Head of caudate nucleus (tissue), 42 donors: ENCODE measurements around the gene RIMS1.
"Not testable (repeated sequence)": the region's sequence is repeated elsewhere in the genome, so short reads cannot be mapped to it uniquely, and the experiment has no call there.

Experiments
- DNase-seq, 42 donors: peaks; one replicate each; pipeline versions ENCODE4 v3.0.0 to v3.0.0-alpha.2; 2020 to 2021; ENCODE audit warnings: mixed read lengths in 7 of 42
- intact Hi-C: fragments of 100-400 bp; cut with DNase I; formaldehyde crosslinking; loops from one replicate; pipeline ENCODE4 v1.15.0; 2022

RIMS1 gene

DNA sequence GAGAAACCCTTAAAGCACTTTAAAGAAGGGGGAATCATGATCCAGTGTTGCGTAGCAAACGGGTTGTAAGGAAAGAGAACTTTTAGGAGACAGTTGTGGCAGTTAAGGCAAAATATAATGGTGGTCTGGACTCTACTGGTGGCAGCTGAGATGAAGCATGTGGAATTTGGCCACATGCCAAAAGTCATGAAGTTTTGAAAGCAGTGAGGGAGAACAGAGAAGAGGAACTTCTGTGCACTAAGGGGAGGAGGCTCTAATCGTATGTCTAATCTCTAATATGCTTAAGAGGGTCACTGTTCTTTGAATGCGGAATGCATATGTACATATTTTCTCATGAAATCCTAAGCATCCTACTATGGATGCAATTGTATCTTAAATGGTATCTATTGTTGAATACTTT lies 91.5 kb downstream of the RIMS1 start:
- intact Hi-C loops, result no loop called here
- DNase-seq, result no peak

DNA sequence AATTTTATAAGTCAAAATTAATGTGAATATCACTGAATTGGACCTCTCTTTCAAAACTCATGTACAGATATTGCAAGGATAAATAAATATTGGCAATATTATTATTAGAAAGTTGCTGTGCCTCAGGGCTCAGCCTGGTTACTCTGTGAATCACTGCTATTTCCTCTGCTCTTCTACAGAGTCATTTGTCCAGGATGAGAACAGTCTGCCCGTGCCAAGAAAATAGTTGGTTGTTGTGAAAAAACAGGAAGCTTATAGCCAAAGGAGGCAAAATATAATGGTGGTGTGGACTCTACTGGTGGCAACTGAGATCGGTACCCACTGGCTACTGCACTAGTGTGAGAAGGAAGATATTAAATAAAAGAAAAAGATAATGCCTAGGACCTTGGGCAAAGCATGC lies 93.6 kb downstream of the RIMS1 start:
- no peak for DNase-seq
- intact Hi-C loops, result no loop called here

DNA sequence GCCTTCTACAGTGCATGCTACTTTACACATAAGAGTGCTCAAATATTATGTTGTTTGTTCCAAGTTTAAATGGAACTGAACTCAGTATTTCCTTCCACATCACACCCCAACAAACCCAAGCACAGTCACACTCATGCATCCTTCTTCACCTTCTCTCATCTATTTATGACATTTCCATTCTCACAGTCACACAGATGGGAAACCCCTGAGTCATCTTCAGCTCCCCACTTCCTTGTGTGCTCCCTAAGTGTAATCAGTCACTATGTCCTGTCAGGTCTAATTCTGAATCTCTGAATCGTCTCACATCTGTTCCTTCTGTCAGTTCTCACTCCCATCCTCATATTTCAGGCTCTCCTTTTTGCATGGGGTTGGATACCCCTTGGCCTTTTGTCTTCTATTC lies 96.0 kb downstream of the RIMS1 start:
- no peak for DNase-seq
- intact Hi-C loops, result no loop called here

DNA sequence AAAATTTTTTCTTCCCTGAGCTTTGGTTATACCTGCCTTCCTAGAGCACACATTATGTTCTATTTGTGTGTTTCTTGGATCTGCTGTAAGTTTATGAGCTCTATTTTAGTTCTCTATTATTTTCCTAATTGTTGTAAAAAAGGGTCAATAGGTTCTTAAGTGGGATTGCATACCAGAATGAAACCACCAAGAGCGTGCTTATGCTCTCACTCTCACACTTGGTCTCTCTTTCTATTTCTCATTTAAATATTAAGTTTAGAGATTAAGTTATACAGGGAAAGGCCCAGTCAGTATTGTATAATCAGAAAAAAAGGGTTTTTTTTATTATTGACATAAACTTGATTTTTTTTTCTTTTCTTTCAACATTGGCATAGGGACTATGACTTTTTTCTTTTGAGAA lies 96.8 kb downstream of the RIMS1 start:
- intact Hi-C loops, result no loop called here

DNA sequence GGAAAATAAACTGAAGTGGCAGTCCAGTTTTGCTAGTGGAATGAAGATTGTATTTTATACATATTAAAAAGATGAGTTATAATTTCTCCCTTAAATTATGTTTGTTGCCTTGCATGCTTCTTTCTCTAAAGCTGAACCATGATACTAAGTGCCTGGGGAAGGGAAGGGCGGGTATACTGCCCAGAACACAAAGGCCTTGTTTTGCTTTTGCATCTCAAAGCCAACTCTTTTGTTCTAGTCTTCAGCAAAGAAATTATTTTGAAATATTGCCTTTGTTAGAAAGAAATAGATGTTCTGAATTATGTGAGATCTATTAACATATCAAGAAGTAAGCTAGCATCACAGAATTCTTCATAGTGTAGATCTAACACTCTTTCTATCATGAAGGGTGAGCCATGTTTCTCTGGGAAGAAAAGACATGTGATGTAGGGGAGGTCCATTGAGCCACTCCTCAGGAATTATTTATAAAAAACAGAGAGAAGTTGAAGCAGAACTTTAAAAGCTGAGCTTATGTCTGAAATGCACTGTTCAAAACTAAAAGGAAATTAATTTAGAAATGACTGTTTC lies 108.4 kb downstream of the RIMS1 start:
- intact Hi-C loops, result no loop called here
- no peak for DNase-seq

More for the DNA sequence above, 96.8 kb downstream of the RIMS1 start:
- no peak for DNase-seq

DNA sequence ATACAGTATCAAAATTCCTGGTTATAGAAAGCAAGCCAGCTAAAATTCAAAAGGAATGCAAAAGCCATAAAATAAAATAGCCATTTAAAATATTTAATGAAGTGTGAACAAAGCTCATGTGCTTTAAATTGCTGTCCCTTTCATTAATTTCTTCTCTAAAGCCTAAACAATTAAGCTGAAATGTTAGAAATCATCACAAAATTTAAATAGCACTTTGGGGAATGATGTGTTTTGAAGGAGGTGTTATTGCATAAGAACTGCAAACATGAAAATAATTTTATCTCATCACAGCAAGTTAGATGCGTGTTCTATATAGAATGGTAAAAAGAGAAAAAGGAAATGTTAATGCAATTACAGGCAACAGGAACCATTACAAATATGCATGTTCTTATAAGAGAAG lies 111.0 kb downstream of the RIMS1 start:
- intact Hi-C loops, result no loop called here
- DNase-seq, result no peak

DNA sequence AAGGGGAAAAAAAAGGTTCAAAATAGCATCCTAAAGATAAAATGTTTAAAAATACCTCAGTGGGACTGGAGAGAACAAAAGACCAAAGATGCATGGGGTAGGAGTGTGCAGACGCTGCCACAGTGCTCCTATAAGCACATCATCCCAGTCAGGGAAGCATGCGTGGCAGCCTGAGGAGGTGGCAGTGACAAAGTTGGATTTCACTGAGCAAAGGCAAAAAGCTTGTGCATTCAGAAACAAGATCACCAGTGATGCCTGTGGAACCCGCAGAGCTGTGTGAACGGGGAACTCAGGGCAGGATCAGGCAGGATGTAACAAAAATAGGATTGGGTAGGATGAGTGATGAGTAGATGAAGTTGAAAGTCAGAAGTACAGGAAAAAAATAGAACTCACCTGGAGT lies 116.1 kb downstream of the RIMS1 start:
- intact Hi-C loops, result no loop called here
- DNase-seq, result peak; percentile 13 to 91 (median 60)

DNA sequence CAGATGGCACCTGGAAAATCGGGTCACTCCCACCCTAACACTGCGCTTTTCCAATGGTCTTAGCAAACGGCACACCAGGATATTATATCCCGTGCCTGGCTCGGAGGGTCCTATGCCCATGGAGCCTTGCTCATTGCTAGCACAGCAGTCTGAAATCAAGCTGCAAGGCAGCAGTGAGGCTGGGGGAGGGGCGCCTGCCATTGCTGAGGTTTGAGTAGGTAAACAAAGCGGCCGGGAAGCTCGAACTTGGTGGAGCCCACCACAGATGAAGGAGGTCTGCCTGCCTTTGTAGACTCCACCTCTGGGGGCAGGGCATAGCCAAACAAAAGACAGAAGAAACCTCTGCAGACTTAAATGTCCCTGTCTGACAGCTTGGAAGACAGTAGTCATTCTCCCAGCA lies 120.2 kb downstream of the RIMS1 start:
- intact Hi-C loops, result not testable (repeated sequence)

DNA sequence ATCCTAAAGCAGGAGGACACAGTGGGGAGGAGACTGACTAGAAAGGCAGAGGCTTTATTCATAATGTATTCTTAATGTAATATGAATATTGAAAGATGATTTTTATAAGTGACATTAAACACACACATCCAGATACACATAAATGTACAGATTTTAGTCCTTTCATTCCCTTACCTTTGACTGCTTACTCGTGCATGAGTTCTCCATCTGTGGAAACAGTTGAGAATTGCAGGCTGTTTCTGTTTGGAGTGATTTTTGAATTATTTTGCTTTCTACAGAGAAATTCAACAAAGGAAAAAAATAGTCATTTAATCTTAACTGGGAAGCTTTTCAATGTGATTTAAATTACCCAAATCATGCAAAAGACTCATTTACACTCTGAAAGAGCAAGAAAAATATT lies 136.5 kb downstream of the RIMS1 start:
- DNase-seq, result no peak
- intact Hi-C loops, result no loop called here

More for the DNA sequence above, 120.2 kb downstream of the RIMS1 start:
- not testable (repeated sequence) for DNase-seq

DNA sequence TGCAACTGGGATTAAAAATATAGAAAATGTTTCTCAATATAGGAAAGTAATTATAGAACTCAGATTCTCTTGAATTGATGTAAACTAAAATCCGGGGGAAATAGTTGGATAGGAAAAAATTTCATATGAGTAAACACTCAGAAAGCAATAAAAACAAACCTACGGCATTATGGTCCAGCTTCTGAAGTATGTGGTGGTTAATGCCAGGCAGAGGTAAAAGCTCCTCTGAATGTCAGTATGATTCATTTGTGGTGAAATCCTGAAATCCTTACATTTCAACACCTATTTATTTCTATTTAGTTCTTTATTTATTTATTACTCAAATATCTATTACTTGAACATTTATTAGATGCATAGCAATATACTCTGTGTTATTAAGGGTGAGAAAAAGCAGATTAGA lies 145.1 kb downstream of the RIMS1 start:
- intact Hi-C loops, result no loop called here
- no peak for DNase-seq

DNA sequence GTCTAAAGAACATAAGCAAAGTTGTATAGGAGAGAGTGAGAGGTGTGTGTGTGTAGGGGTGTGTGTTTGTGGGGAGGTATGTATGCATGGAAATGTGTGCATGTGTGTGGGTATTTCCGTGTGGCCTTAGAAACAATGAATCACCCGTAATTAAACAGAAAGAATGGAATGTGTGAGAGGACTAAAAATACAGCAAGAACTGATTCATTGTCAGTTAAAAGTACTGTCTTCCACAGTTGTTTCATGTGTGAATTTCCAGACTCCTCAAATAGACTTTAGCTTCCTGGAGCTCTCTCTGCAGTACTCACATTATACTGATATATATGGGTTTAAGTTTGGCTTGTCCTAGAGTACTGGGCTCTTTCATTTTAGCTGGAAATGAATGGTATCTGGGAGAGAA lies 145.7 kb downstream of the RIMS1 start:
- intact Hi-C loops, result no loop called here
- no peak for DNase-seq

DNA sequence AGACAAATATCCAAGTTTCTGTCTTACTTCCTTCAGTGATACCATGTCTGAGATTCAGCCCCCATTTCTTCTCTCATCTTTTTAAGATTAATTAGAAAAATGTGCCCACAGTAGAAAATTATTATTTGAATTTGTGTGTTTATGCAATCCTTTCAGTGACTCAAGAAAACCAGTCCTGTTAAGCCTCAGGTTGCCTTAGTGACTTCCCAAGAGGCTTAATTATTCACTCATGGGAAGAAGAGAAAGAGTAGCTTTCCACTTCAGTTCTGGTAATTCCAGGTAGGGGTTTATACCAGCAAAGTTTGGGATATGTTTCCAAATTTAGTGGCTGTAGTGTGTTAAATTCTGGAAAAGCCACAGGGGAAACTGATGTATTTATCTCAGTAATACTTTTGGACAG lies 149.1 kb downstream of the RIMS1 start:
- DNase-seq, result no peak
- intact Hi-C loops, result no loop called here

DNA sequence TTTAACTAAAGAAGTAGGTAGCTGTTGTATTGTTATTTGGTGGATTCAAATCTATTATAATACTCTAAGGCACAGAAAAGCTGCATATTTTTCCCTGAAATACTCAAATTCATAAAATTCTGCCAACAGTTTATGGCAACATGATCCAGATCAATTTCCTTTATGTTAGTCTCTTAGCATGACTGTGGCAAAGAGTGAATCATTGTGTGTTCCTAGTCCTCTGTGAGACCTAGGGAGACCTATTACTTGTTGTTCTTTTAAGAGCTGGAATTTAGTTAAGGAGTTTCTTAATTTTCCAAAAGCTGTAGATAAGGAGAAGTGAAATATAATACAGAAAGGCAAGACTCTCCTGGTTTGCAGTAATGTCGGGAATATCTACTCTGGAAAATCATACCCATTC lies 149.6 kb downstream of the RIMS1 start:
- intact Hi-C loops, result no loop called here
- DNase-seq, result no peak

DNA sequence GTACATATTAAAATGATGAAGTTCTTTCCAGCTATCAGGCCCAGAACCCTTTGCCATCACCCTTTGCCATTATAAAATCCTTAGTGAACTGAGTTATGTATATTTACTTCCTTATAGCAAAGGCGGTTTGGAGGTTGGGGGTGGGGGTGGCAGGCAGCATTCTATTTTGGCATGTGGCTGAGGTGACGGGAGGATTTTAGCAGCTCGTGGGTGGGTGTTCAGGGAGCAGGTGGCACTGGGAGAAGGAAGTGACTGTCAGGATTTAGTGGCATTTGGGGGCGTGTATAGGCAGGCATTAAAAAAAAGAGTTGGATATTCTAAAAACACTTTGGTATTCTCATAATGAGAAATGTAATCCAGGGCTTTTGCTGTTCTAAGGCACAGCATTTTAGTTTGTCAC lies 150.7 kb downstream of the RIMS1 start:
- intact Hi-C loops, result no loop called here

DNA sequence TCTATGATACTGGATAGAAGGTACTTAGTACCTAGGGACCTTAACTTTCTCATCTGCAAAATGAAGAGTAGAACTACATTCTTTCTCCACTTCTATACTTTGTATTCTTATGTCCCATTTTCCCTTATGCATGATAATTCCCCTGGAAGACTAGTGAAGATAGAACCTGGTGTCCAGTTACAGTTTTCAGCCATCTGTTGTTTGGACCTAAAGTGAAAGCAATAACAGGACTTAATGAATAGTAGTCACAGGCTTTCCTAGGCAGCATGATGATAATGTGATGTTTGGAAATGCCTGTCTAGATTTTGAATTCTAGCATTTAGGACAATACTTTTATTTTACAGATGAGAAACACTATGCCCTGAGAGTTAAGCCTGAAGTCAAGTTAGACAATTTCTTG lies 153.8 kb downstream of the RIMS1 start:
- intact Hi-C loops, result no loop called here
- no peak for DNase-seq

More for the DNA sequence above, 150.7 kb downstream of the RIMS1 start:
- peak in 41 of 42 donors; percentile 10 to 85 (median 53) for DNase-seq

DNA sequence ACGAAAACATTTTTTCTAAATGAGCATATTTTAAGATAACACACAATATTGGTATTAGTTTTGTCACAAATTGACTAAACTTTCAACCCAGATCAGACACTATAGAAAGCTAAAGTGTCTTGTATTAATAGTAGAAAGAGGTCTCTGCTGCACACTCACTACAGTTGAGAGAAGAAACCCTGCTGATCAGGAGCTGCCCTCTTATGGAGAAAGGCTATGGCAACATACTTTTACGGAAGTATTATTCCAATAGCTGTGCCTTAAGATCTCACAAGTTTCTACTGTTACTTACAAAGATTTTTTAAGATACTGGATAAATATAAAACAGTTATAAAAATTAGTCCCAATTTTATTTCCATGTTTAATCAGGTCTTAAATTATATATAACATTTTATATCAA lies 155.7 kb downstream of the RIMS1 start:
- no peak for DNase-seq

DNA sequence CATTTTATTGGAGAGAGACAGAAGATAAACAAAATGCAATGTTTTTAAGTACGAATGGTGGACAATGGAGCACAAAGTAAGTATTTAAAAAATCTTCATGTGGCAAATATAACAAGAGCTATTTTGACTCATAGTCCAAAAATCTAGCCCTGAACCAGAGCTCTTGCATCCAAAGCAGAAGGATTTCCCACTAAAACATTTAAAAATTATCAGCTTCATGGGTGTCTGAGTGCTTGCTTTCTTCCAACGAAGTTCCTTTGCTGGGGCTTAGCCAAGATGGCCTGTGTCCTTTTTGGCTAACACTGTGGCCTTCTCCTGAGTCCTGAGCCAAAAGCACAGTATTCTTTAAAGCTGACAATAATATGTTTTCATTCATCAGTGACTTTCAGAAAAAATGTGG lies 161.7 kb downstream of the RIMS1 start:
- intact Hi-C loops, result no loop called here
- no peak for DNase-seq

More for the DNA sequence above, 155.7 kb downstream of the RIMS1 start:
- intact Hi-C loops, result no loop called here

DNA sequence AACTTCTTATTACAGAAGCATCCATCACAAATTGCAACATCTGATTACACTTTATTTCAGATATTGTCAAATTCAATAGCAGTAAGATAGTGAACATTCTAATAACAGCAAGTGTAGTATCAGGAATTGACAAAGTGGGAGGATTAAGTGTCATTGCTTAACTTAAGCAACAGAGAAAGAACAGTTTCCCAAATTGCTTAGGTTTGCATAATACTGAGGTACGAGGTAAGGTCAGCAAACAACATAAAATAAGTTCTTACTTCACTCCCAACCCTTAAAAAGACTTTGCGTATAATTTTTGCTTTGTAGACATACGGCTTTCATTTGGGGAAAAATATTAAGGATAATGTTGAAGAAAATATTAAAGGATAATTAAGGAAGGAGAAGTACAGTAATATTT lies 163.0 kb downstream of the RIMS1 start:
- no peak for DNase-seq
- intact Hi-C loops, result no loop called here

DNA sequence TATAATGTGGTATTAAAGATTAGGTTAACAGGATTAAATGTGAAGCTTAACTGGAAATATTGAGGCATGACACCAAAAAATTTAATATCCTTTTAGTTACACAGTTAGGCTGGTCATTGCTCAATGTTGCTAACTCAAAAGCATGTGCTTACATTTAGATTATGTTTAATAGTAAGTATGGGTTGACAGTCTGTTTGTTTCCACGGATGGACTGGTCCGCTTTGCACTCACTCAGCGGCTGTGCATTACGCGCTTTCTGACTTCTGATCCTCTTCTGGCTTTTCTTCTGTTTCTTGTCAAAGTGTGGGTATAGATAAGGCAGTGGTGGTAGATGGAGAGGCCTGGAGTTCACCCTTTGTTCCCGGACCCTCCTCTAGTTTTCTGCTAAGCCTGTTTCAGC lies 174.9 kb downstream of the RIMS1 start:
- no peak for DNase-seq
- intact Hi-C loops, result no loop called here

DNA sequence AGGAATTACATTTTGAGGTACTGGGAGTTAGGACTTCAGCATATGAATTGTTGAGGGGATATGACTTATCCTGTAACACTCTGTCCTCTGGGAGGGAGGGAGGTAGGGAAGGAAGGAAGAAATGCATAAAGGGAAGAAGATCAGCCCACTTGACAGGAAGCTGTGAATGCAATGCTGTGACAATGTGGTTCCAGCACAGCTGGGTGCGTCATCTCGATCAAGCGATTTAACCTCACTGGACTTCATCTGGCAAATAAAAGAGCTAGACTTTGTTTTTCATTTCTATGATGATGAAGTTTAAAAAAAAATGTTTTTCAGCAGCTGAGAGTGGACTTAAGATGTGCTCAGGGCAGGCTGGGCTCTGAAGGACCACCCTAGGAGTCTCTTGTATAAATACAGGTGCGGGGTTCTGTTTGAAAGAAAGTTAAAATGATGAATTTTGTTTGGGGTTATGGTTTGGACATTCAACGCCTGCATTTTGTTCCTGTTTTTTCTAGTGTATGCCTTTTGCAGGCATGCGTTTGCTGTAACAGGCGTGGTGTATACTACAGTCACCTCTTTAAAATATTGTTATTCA lies 178.1 kb downstream of the RIMS1 start:
- DNase-seq, result no peak
- intact Hi-C loops, result no loop called here

DNA sequence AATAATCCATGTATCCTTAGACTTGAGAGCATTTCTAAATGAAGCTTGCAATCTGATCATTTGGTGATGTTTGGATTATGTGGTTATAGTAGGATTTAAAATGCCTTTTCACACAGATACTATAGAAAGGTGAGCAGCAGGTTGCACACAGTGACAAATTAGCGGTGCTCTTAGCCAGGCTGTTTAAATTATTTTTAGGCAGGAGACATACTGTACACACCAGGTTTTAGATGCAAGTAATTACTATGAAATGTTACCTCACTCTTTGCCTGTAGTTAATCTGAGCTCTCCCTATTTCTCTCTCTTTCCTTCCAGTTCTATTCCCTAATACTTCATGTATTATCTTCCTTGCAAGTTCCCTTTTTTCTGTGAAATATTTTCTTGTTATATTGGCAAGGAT lies 191.7 kb downstream of the RIMS1 start:
- DNase-seq, result no peak
- intact Hi-C loops, result no loop called here
